NCI-H446 treated with DMSO at 0.1 percent for 48 hours (cell line): Measurements from ENCODE around the gene ASTE1.
"Not testable (repeated sequence)": the region's sequence is repeated elsewhere in the genome, so short reads cannot be mapped to it uniquely, and the experiment has no call there.

Source experiments
- DNase-seq: peaks from one replicate; lab custom pipeline; 2025; lab: John Stamatoyannopoulos, UW

ASTE1 gene

GRCh38 chr3:131026321-131027151 is at the start of gene ASTE1, which contains the start of gene NEK11:
Gene ASTE1 (minus strand): TSS chr3:131026825. CDS start chr3:131025306, 1,519 bp downstream.
Gene NEK11 (plus strand): TSS chr3:131026877. CDS start chr3:131029709, 2,832 bp downstream.
- DNase-seq: peak; percentile 78

GRCh38 chr3:131075632-131076328 is 49.2 kb upstream of the ASTE1 start:
- no peak for DNase-seq

- no peak for DNase-seq
These were observed 46.2 kb upstream of the ASTE1 start for GRCh38 chr3:131072845-131073244.

GRCh38 chr3:131072099-131072559 is 45.5 kb upstream of the ASTE1 start:
- no peak for DNase-seq

GRCh38 chr3:131067983-131068382 is 41.4 kb upstream of the ASTE1 start:
- DNase-seq: no peak

- no peak for DNase-seq
These were observed 26.6 kb upstream of the ASTE1 start for GRCh38 chr3:131053043-131053859.

GRCh38 chr3:131050001-131050400 is 23.4 kb upstream of the ASTE1 start:
- no peak for DNase-seq

GRCh38 chr3:131048030-131048429 is 21.4 kb upstream of the ASTE1 start:
- no peak for DNase-seq

- DNase-seq: no peak
These were observed 21.0 kb upstream of the ASTE1 start for GRCh38 chr3:131047582-131047981.

- DNase-seq: not testable (repeated sequence)
These were observed 15.8 kb upstream of the ASTE1 start for GRCh38 chr3:131042271-131042985.

- no peak for DNase-seq
These were observed 11.7 kb upstream of the ASTE1 start for GRCh38 chr3:131038326-131038725.

- no peak for DNase-seq
These were observed 10.4 kb upstream of the ASTE1 start for GRCh38 chr3:131036986-131037385.

- DNase-seq: no peak
These were observed 9.7 kb upstream of the ASTE1 start for GRCh38 chr3:131036200-131036816.

GRCh38 chr3:131033480-131034080 is 7.0 kb upstream of the ASTE1 start:
- no peak for DNase-seq

- DNase-seq: no peak
These were observed 5.0 kb upstream of the ASTE1 start for GRCh38 chr3:131031660-131032059.

GRCh38 chr3:131028844-131029243 is 2.2 kb upstream of the ASTE1 start:
- no peak for DNase-seq

GRCh38 chr3:131025539-131025938 is 1.1 kb downstream of the ASTE1 start:
- DNase-seq: no peak

- no peak for DNase-seq
These were observed 6.4 kb downstream of the ASTE1 start for GRCh38 chr3:131020122-131020693.

- no peak for DNase-seq
These were observed 7.7 kb downstream of the ASTE1 start for GRCh38 chr3:131018970-131019369.

- DNase-seq: no peak
These were observed 16.9 kb downstream of the ASTE1 start for GRCh38 chr3:131009698-131010097.
